SK-N-SH treated with all-trans-retinoic acid at 6 μM for 48 hours (cell line): Measurements from ENCODE around the gene MAT1A.

ENCODE experiments used
- ATAC-seq: fragments of 200-7000 bp; cut with Tn5 transposase; 3 replicates; pipeline ENCODE4 v1.9.1; 2020; ENCODE audit warnings: mild to moderate bottlenecking, moderate library complexity
- ARNTL ChIP-seq: fragments of 450-650 bp; formaldehyde crosslinking; IDR thresholded peaks from 2 replicates; pipeline ENCODE4 v1.5.0; 2020; ENCODE audit warnings: low read depth, mild to moderate bottlenecking, moderate library complexity, borderline replicate concordance
- BACH2 ChIP-seq: fragments of 250-450 bp; sonication (Bioruptor Pico); IDR thresholded peaks from 2 replicates; pipeline ENCODE4 v1.9.0; 2021; ENCODE audit warnings: mild to moderate bottlenecking, borderline replicate concordance
- CREB5 ChIP-seq: fragments of 250-450 bp; sonication (Bioruptor Pico); IDR thresholded peaks from 2 replicates; pipeline ENCODE4 v1.5.1; 2020; ENCODE audit warnings: low read depth, mild to moderate bottlenecking, moderate library complexity
- CSDC2 ChIP-seq: fragments of 250-450 bp; sonication (Bioruptor Pico); IDR thresholded peaks from 2 replicates; pipeline ENCODE4 v1.5.0; 2020; ENCODE audit warnings: mild to moderate bottlenecking, moderate library complexity
- CSRNP3 ChIP-seq: fragments of 250-450 bp; sonication (Bioruptor Pico); IDR thresholded peaks from 2 replicates; pipeline ENCODE4 v1.5.1; 2021; ENCODE audit warnings: mild to moderate bottlenecking, moderate library complexity
- ESRRG ChIP-seq: fragments of 250-450 bp; sonication (Bioruptor Pico); IDR thresholded peaks from 2 replicates; pipeline ENCODE4 v1.6.1; 2021; ENCODE audit warnings: mild to moderate bottlenecking
- ISL1 ChIP-seq: fragments of 250-450 bp; sonication (Bioruptor Pico); IDR thresholded peaks from 2 replicates; pipeline ENCODE4 v2.1.2; 2022; ENCODE audit warnings: mild to moderate bottlenecking, moderate library complexity
- OSR1 ChIP-seq: fragments of 250-450 bp; sonication (Bioruptor Pico); IDR thresholded peaks from 2 replicates; pipeline ENCODE4 v1.8.0; 2022; ENCODE audit warnings: moderate library complexity, mild to moderate bottlenecking, inconsistent platforms
- PATZ1 ChIP-seq: fragments of 250-450 bp; sonication (Bioruptor Pico); IDR thresholded peaks from 2 replicates; pipeline ENCODE4 v1.8.0; 2020; ENCODE audit warnings: mild to moderate bottlenecking, moderate library complexity, borderline replicate concordance
- POU6F1 ChIP-seq: fragments of 250-450 bp; sonication (Bioruptor Pico); IDR thresholded peaks from 2 replicates; pipeline ENCODE4 v1.8.0; 2021; ENCODE audit warnings: low read depth, mild to moderate bottlenecking, moderate library complexity, borderline replicate concordance
- PPARA ChIP-seq: fragments of 250-450 bp; sonication (Bioruptor Pico); IDR thresholded peaks from 2 replicates; pipeline ENCODE4 v1.5.0; 2020; ENCODE audit warnings: mild to moderate bottlenecking, borderline replicate concordance
- SNAI2 ChIP-seq: fragments of 250-450 bp; sonication (Bioruptor Pico); IDR thresholded peaks from 2 replicates; pipeline ENCODE4 v1.5.0; 2020; ENCODE audit warnings: mild to moderate bottlenecking, moderate library complexity
- TCF4 ChIP-seq: fragments of 250-450 bp; sonication (Bioruptor Pico); IDR thresholded peaks from 2 replicates; pipeline ENCODE4 v1.8.0; 2021; ENCODE audit warnings: mild to moderate bottlenecking, moderate library complexity, borderline replicate concordance
- TOX ChIP-seq: fragments of 250-450 bp; sonication (Bioruptor Pico); IDR thresholded peaks from 2 replicates; pipeline ENCODE4 v1.8.0; 2021; ENCODE audit warnings: mild to moderate bottlenecking, moderate library complexity, borderline replicate concordance
- TSHZ2 ChIP-seq: fragments of 250-450 bp; sonication (Bioruptor Pico); IDR thresholded peaks from 2 replicates; pipeline ENCODE4 v1.5.0; 2020; ENCODE audit warnings: mild to moderate bottlenecking, moderate library complexity
- ZC3H10 ChIP-seq: fragments of 250-450 bp; sonication (Bioruptor Pico); IDR thresholded peaks from 2 replicates; pipeline ENCODE4 v1.5.1; 2021; ENCODE audit warnings: mild to moderate bottlenecking, moderate library complexity
- ZFP3 ChIP-seq: fragments of 250-450 bp; sonication (Bioruptor Pico); IDR thresholded peaks from 2 replicates; pipeline ENCODE4 v1.5.0; 2020; ENCODE audit warnings: mild to moderate bottlenecking, moderate library complexity
- ZFP30 ChIP-seq: fragments of 450-650 bp; formaldehyde crosslinking; IDR thresholded peaks from 2 replicates; pipeline ENCODE4 v1.5.0; 2022; ENCODE audit warnings: mild to moderate bottlenecking, moderate library complexity
- ZNF70 ChIP-seq: fragments of 450-650 bp; formaldehyde crosslinking; IDR thresholded peaks from 2 replicates; pipeline ENCODE4 v1.5.0; 2020; ENCODE audit warnings: mild to moderate bottlenecking, moderate library complexity
- ZNF8 ChIP-seq: fragments of 450-650 bp; formaldehyde crosslinking; IDR thresholded peaks from 2 replicates; pipeline ENCODE4 v1.5.0; 2020; ENCODE audit warnings: mild to moderate bottlenecking, moderate library complexity

The MAT1A gene

GRCh38 chr10:80278480-80278879 lies 11.0 kb downstream of the MAT1A start:
- TF ChIP-seq SNAI2 (CRISPR knock-in tag) (no peak), BACH2 (CRISPR knock-in tag) (no peak), OSR1 (no peak)
- TF ChIP-seq, all 23 proteins: peak for 0
- ATAC-seq = no peak

- TF ChIP-seq BACH2 (CRISPR knock-in tag) (no peak), ZC3H10 (CRISPR knock-in tag) (no peak), ESRRG (no peak), ARNTL (no peak), ZFP3 (CRISPR knock-in tag) (no peak), CREB5 (no peak), ZNF8 (CRISPR knock-in tag) (no peak), PPARA (CRISPR knock-in tag) (no peak)
- ATAC-seq = no peak
These were observed 11.7 kb downstream of the MAT1A start for GRCh38 chr10:80277567-80278250.

GRCh38 chr10:80277016-80277415 lies 12.4 kb downstream of the MAT1A start:
- no peak for ATAC-seq
- TF ChIP-seq ARNTL = no peak
- TF ChIP-seq ZNF8 (CRISPR knock-in tag) = no peak
- no peak for TF ChIP-seq OSR1
- no peak for TF ChIP-seq ZC3H10 (CRISPR knock-in tag)
- no peak for TF ChIP-seq TOX
- no peak for TF ChIP-seq TSHZ2
- TF ChIP-seq SNAI2 (CRISPR knock-in tag) = no peak
- no peak for TF ChIP-seq ZFP30 (CRISPR knock-in tag)
- no peak for TF ChIP-seq ZFP3 (CRISPR knock-in tag)
- no peak for TF ChIP-seq CSDC2
- no peak for TF ChIP-seq CREB5
- no peak for TF ChIP-seq CSRNP3
- no peak for TF ChIP-seq PATZ1 (CRISPR knock-in tag)
- TF ChIP-seq ISL1 = no peak
- no peak for TF ChIP-seq ZNF70 (CRISPR knock-in tag)
- TF ChIP-seq POU6F1 (CRISPR knock-in tag) = no peak
- TF ChIP-seq TCF4 (CRISPR knock-in tag) = no peak
